ENCODE results near the gene EDN1. TPM values are rescaled to one million over a fixed set of nuclear protein-coding genes. Genes with fewer than 3 reads are reported as not detected.

EDN1 gene
- polyA plus RNA-seq, 1 donor (not counting 4 experiments of a cell fraction or from before 2014, with no cell fraction given): 17.2 TPM

DNA sequence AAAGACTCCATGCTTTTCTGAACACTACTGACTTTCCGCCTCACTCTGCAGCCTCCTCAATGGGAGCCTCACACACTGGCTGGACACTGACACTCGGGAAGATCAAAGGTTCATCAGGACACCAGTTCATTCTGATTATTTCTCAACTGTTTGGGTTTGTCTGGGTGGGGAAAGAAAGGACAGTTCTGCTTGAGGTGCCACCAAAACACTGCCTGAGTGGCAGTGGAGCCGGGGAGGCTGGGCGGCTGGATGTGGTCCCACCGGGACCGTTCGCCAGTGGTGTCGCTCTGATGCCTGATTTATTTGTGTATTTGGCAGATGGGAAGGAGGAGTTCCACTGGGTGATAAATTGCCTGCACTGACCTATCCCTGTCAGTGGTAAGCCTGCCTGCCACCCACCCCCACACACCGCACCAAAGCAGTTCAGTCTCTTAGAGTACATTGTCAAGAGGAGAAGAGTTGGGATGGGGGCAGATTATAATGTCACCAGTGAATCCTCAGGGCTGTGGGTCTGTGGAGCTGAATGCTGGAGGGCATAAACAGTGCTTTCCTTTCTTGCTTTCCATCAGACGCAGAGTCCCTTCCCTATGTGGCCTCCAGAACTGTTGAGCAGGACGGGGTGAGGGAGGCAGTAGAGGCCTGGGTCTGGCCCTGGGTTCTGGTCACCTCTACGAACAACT lies 49.8 kb downstream of the EDN1 start:
- no peak for DNase-seq (ENCODE audit: low read depth, low spot score)
- Histone ChIP-seq H3K27ac (ENCODE audit: control insufficient read depth, insufficient read depth, low read length) (no peak overlapping the region), H3K9me1 (ENCODE audit: control insufficient read depth, extremely low read depth, insufficient read depth, low read length) (no peaks in the 10 kb centered on the region), H3K27me3 (ENCODE audit: control insufficient read depth, extremely low read depth, insufficient read depth, low read length) (no peaks in the 10 kb centered on the region), H4K20me1 (ENCODE audit: control insufficient read depth, extremely low read depth, insufficient read depth, low read length) (no peaks in the 10 kb centered on the region), H3K36me3 (ENCODE audit: control insufficient read depth in 2 of 2, extremely low read depth in 1 of 2, insufficient read depth in 2 of 2, low read length in 2 of 2) (no peaks in the 10 kb centered on the region), H3K9me3 (ENCODE audit: control insufficient read depth, low read depth, low read length) (no peaks in the 10 kb centered on the region), H3K4me3 (ENCODE audit: control insufficient read depth in 2 of 3, extremely low read depth in 1 of 3, insufficient read depth in 2 of 3, low read depth in 1 of 3, low read length in 3 of 3) (no peak overlapping the region), H3K4me2 (ENCODE audit: control insufficient read depth, extremely low read depth, insufficient read depth, low read depth, low read length) (no peak overlapping the region), H3K4me1 (ENCODE audit: control insufficient read depth, extremely low read depth, insufficient read depth, low read length) (peaks cover 4% of the 10 kb centered on the region), H2AFZ (ENCODE audit: control insufficient read depth, low read length) (no peak overlapping the region), H3K9ac (ENCODE audit: control insufficient read depth, extremely low read depth, insufficient read depth, low read length) (no peak overlapping the region), H3K79me2 (ENCODE audit: control insufficient read depth, insufficient read depth, low read length) (no peaks in the 10 kb centered on the region)
- TF ChIP-seq EZH2 (IDR thresholded peaks at IDR 0.05; ENCODE audit: low read length): no peak
- TF ChIP-seq, protein P1, sequence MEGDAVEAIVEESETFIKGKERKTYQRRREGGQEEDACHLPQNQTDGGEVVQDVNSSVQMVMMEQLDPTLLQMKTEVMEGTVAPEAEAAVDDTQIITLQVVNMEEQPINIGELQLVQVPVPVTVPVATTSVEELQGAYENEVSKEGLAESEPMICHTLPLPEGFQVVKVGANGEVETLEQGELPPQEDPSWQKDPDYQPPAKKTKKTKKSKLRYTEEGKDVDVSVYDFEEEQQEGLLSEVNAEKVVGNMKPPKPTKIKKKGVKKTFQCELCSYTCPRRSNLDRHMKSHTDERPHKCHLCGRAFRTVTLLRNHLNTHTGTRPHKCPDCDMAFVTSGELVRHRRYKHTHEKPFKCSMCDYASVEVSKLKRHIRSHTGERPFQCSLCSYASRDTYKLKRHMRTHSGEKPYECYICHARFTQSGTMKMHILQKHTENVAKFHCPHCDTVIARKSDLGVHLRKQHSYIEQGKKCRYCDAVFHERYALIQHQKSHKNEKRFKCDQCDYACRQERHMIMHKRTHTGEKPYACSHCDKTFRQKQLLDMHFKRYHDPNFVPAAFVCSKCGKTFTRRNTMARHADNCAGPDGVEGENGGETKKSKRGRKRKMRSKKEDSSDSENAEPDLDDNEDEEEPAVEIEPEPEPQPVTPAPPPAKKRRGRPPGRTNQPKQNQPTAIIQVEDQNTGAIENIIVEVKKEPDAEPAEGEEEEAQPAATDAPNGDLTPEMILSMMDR (optimal IDR thresholded peaks at IDR 0.05 in 1 of 3, IDR thresholded peaks at IDR 0.05 in 1 of 3, conservative IDR thresholded peaks at IDR 0.05 in 1 of 3; ENCODE audit: extremely low read depth in 1 of 3, insufficient read depth in 2 of 3, low read length in 3 of 3): no peak
- FAIRE-seq: no peak
- dilution Hi-C loops (cut with MboI; ENCODE audit: extremely low pct_ligation_motif_present, low sequenced_read_pairs): no loop called here

DNA sequence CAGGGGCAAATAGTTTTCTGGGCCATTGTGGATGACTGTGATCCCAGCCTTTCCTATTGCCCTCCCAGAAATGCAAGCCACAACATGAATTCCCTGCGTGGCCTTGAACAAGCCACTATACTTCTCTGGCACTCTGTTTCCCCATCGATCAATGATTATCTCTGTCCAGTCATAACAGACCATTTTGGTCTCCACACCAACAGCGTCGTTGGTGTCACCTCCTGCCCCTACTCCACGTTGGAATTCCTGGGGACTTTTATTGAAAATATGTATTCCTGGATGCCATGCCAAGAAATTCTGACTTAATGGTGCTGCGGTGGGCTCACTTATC lies 50.3 kb downstream of the EDN1 start:
- TF ChIP-seq EZH2 (IDR thresholded peaks at IDR 0.05; ENCODE audit: low read length): no peak
- TF ChIP-seq, protein P1 (optimal IDR thresholded peaks at IDR 0.05 in 1 of 3, IDR thresholded peaks at IDR 0.05 in 1 of 3, conservative IDR thresholded peaks at IDR 0.05 in 1 of 3; ENCODE audit: extremely low read depth in 1 of 3, insufficient read depth in 2 of 3, low read length in 3 of 3): no peak
- Histone ChIP-seq H3K9me3 (ENCODE audit: control insufficient read depth, low read depth, low read length) (no peaks in the 10 kb centered on the region), H3K4me3 (ENCODE audit: control insufficient read depth in 2 of 3, extremely low read depth in 1 of 3, insufficient read depth in 2 of 3, low read depth in 1 of 3, low read length in 3 of 3) (no peak overlapping the region), H3K27me3 (ENCODE audit: control insufficient read depth, extremely low read depth, insufficient read depth, low read length) (no peaks in the 10 kb centered on the region), H3K9ac (ENCODE audit: control insufficient read depth, extremely low read depth, insufficient read depth, low read length) (no peak overlapping the region), H3K36me3 (ENCODE audit: control insufficient read depth in 2 of 2, extremely low read depth in 1 of 2, insufficient read depth in 2 of 2, low read length in 2 of 2) (no peaks in the 10 kb centered on the region), H2AFZ (ENCODE audit: control insufficient read depth, low read length) (no peak overlapping the region), H3K4me2 (ENCODE audit: control insufficient read depth, extremely low read depth, insufficient read depth, low read depth, low read length) (no peak overlapping the region), H3K27ac (ENCODE audit: control insufficient read depth, insufficient read depth, low read length) (no peak overlapping the region), H3K4me1 (ENCODE audit: control insufficient read depth, extremely low read depth, insufficient read depth, low read length) (peaks cover 4% of the 10 kb centered on the region), H3K9me1 (ENCODE audit: control insufficient read depth, extremely low read depth, insufficient read depth, low read length) (no peaks in the 10 kb centered on the region), H3K79me2 (ENCODE audit: control insufficient read depth, insufficient read depth, low read length) (no peaks in the 10 kb centered on the region), H4K20me1 (ENCODE audit: control insufficient read depth, extremely low read depth, insufficient read depth, low read length) (no peaks in the 10 kb centered on the region)
- DNase-seq (ENCODE audit: low read depth, low spot score) (no peak), FAIRE-seq (no peak)
- dilution Hi-C loops (cut with MboI; ENCODE audit: extremely low pct_ligation_motif_present, low sequenced_read_pairs): no loop called here
